Measurements from ENCODE around the gene RFX8.
A peak's percentile ranks its signal among the peaks of the same experiment; 100 is the strongest.

Gene RFX8

DNA sequence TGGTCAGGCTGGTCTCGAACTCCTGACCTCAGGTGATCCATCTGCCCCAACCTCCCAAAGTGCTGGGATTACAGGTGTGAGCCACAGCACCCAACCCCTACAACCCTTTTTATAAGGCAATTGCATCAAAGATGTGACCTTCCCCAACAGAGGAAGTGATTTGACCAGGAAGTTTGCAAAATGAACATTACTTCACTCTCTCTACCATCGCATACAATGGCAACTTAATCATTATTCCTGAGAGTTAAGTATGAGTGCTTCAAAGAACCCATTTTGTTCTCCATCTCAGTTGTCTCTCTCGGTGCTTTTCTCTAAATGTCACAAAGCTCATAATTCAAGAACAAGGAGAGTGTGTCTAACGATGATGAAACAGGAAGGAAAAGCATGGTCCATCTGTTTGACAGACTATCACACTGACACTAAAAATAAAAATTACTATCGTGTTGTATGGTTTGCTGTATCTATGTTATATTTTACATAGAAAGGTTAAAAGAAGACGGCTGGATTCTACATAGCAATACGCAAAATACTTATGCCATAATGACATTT, 69.5 kb downstream of the RFX8 start:
- DNase-seq = no peak

DNA sequence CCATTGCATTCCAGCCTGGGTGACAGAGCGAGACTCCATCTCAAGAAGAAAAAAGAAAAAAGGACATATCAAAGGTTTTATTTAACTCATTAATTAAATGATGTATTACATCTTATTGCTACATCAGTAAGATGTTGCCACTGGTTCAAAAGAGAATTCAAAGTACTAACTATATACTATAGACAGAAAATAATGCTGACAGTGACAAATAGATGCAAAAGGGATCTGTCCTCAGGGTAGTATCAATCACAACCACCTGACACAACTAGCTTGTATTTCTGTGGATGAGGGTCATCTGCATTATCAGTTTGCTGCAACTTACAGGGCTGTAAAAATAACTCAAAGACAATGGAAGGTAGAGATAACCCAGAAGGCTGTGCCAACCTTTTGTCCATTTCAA, 71.2 kb downstream of the RFX8 start:
- no peak for DNase-seq

GRCh38 chr2:101402630-101403029, 72.3 kb downstream of the RFX8 start:
- no peak for DNase-seq

DNA sequence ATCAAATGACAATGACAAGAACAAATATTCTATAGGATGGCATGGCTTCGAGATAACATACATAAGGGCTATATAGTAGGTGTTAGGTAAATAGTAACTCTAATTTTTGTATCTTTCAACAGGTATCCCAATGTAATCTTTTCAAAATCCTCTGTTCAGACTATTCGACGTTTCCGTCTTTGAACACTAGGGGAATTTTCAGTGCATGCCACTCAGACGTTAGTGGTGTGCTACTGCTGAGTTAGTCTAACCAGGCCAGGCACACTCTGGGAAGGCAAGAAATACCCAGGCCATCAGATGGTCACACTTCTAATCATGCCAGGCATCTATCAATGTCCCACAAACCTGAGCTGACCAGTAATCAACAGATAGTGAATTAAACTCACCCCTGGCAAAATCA, 73.0 kb downstream of the RFX8 start:
- no peak for DNase-seq

DNA sequence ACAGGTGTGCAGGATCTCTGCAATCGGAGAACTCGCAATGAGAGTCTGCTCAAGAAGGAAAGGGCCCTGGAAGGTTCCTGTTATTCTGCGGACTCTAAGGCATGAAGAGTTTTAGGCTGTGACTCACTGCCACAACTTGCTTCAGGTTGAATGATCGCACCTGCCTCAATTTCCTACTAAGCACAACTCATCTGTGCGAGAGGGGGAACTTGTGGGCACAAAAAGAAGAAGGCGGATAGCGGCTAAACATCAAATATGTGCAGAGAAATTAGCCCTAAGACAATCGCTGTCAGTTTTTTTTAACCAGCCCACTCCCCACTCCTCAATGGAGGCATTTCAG, 73.6 kb downstream of the RFX8 start:
- DNase-seq = no peak

DNA sequence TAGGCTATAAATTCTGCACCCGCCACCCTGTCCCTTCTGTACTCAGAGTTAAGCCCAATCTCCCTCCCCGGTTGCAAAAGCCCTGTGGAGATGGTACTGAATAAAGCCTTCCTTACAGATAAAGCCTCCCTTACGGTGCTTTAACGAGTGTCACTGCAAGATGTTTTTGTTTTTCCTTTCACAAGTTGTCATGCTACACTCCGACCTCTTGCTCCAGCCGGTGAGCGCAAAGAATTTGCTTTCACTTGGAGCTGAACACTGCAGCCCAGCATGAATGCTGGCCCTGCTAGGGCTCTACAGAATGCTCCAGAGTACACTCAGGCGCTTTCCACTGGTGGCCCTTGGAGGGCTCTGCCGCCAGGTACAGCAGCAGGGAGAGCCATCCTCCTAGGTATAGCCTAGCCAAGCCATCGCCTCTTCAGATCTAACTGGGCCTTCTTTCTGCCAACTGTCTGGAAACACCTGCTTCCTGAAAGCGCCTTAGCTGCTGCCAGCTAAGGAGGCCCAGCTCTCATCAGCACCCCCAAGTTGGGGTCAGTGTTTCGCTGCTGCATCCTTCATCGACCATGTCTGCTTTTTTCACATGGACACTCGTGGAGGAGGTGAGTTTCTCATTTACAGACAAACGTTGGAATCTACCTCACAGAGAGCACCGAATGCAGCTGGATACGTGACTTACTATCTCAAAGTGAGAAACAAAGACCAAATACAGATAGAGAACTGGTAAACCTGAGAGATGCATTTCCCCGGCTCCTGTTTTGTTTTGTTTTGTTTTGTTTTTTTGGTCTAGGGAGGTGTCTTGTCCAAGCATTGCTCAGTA, 74.2 kb downstream of the RFX8 start:
- no peak for DNase-seq

DNA sequence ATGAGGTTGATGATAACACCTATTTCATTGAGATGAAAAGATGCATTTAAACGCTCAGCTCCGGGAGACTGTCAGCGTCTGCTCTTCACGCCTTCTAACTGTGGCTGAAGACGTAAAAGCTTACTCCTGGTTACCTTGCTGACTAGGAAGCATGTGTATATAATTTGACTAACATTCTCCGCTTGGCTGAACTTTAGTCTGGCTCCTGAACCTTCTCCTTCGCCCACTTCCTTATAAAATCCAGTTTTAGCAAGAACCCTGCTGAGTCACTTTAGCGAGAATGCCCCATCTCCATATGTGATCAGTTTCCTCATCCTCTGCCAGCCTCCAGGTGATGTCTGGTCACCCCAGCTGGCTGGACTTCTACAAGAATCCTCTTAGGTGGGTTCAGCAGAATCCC, 74.9 kb downstream of the RFX8 start:
- no peak for DNase-seq

- DNase-seq = no peak
Observed at GRCh38 chr2:101399021-101399799, 75.7 kb downstream of the RFX8 start.

- no peak for DNase-seq
Observed at GRCh38 chr2:101398116-101398821, 76.6 kb downstream of the RFX8 start.

DNA sequence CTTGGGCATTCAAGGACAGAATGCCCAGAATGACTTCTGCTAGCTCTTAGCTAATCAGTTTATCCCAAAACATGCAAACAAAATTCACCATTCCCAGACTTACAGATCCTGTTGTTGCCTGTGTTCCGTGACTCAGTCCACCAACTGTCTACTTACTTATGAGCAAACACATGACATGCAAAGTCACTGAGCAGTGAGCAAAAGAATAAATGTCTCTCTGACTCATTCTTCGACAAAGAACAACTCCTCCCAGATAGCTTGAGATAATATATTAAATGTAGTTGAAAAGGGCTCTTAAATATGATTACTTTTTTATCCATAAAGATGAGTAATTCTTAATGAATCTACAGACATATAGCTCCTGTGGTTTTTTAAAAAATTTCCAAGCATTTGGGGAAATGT, 78.6 kb downstream of the RFX8 start:
- peak; percentile 37 for DNase-seq

- peak; percentile 37 for DNase-seq
Observed at GRCh38 chr2:101395545-101396315, 79.2 kb downstream of the RFX8 start.

- DNase-seq = no peak
Observed at GRCh38 chr2:101388232-101388631, 86.7 kb downstream of the RFX8 start.

GRCh38 chr2:101387151-101387834, 87.6 kb downstream of the RFX8 start, which contains the start of gene CREG2:
TSS of gene CREG2 (minus strand) at chr2:101387503. CDS start at chr2:101387457, 46 bp downstream.
- peak; percentile 87 for DNase-seq

DNA sequence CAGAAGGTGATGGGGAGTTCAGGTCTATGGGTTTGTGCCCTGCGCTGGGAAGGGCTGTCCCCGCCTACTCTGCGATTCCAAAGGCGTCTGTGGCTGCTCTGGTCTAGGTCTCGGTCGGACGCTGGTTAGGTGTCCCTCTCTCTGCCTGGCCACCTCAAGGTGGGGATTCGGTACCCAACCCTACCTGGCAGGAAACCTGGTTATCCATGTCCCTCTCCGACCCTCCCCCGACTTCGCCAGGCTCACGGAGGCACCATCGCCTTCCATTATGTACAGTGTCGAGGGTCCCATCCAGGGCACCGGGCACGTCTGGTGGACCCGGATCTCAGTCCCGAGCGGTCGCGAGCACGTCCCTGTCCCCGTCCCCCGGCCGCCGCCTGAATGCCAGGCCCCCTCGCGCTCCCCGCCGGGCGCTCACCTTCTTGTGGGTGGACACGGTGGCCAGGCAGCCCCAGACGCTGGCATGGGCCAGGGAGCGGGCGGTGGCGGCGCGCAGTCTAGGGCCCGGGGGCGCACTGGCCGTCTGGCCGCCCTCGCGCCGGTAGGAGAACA, 88.2 kb downstream of the RFX8 start:
- DNase-seq = no peak

DNA sequence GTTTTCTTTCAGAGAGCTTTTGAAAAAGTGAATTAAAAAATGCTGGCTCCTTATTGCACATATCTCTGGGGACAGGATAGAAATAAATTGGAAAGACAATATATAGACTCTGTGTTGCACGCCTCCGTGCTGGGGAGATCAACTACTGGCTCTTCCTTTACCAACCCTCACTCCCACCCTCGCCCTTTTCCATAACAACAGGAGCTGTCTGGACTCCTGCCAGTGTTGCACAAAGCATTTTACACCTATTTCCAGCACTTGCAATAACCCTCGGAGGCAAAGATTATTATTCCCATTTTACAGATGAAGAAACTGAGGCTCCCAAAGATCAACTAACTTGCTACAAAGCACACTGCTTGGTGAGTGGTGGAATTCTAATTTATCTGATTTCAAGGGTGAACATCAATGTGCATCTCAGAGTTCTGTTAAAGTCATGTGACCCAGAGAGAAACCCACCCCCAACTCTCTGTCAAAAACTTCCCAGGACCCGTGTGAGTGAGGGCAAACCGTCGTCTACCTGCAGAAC, 91.8 kb downstream of the RFX8 start:
- DNase-seq = no peak

DNA sequence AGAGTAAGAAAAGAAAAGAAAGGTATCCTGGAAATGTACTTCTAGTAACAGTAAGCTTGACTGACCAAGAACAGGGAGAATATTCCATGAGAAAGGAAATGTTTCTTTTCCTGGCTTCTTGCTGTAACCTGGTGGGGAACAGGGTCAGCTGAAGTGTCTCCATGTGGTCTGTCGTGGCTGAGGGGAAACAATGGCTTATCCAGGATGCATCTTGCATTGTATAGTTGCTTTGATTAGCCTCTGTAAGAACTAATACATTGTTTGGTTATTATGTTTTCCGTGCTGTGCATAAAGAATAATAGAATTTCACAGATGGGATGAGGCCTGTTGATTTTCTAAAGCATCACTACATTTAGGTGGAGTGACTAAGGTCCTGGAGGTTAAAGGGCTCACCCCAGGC, 92.5 kb downstream of the RFX8 start:
- no peak for DNase-seq

- DNase-seq = no peak
Observed at GRCh38 chr2:101380376-101380775, 94.5 kb downstream of the RFX8 start.

DNA sequence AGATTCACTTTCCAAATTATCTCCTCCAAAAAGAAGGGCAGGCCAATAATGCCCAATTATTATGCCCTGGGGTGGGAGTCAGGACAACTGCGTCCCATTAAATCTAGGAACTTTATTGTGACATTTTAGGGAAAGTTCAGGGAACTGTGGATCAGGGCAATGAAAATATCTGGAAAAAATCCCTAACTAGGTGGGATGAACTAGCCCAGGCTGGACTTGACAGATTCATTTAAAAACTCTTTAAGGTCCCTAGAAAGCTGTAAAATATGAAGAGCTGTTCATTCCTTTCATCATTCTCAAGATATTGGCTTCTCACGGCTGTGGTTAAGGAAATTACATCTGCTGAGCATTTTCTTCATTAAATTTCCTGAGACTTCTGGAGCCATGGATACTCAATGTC, 95.8 kb downstream of the RFX8 start:
- no peak for DNase-seq

- no peak for DNase-seq
Observed at GRCh38 chr2:101375653-101376052, 99.3 kb downstream of the RFX8 start.

DNA sequence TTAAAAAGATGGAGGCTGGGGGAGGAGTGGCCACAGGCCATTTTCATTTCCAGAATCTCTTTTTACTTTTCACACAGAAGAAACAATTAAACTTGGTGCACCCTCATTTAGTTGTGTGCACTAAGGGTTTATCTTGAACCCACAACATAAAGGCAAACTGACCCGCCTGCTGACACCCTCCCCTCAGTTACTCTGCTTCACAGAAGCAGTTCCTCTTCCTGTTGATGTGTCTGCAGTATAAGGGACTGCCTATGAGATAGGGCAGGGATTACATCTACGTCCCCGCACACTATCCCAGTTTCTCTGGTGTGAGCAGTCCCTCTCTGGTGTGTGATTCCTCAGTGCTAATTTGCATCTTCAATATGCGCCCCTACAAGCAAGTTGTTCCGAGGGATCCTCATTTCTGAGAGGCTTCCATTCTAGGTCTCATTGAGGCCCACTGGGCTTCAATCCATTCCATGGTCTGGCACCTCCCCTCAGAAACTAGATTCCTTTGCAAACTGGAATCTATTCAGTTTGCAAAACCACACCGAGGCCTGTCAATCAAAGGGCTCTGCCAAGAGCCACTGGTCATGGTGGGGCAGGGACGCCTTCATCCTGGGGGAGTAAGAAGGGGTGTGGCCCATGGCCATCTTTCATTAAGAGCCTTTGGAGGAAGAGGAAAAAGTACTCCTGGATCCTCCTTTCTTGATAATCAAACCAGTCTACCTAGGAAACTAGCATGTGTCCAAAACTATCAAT, 99.9 kb downstream of the RFX8 start:
- DNase-seq = no peak

DNA sequence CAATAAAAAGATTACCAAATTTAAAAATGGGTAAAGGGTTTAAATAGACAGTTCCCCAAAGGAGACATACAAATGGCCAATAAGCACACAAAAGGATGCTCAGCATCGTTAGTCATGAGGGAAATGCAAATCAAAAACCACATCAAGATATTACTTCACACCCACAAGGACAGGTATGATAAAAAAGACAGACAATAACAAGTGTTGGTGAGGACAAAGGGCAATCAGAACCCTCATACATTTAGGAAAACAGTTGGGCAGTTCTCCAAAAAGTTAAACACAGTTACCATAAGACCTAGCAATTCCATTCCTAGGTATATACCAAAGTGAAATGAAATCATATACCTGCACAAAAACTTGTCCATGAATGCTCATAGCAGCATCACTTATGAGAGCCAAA, 102.1 kb downstream of the RFX8 start:
- DNase-seq = no peak
